WERI-Rb-1 (cell line): Measurements from ENCODE around the gene ZNF367.

Source experiments
- DNase-seq: peaks from one replicate; pipeline ENCODE4 v3.0.0-alpha.2; 2020
- H3K27ac ChIP-seq: fragments of 250-450 bp; sonication (Bioruptor Pico); 2 replicates; pipeline ENCODE4 v1.5.1; 2020; ENCODE audit warnings: mild to moderate bottlenecking, moderate library complexity
- H3K27me3 ChIP-seq: fragments of 250-450 bp; sonication (Bioruptor Pico); 2 replicates; pipeline ENCODE4 v1.5.1; 2021; ENCODE audit warnings: mild to moderate bottlenecking, low read depth, moderate library complexity; ENCODE audit not compliant: insufficient read depth, severe bottlenecking
- H3K36me3 ChIP-seq: fragments of 250-450 bp; sonication (Bioruptor Pico); 2 replicates; pipeline ENCODE4 v1.5.1; 2020; ENCODE audit warnings: mild to moderate bottlenecking, moderate library complexity
- H3K4me3 ChIP-seq: 2 replicates; pipeline ENCODE4 v1.5.1; 2011; ENCODE audit warnings: low read depth, mild to moderate bottlenecking, control low read depth, low read length
- H3K9me3 ChIP-seq: fragments of 250-450 bp; sonication (Bioruptor Pico); 2 replicates; pipeline ENCODE4 v1.5.1; 2021; ENCODE audit warnings: mild to moderate bottlenecking, moderate library complexity; ENCODE audit not compliant: severe bottlenecking
- TF ChIP-seq, protein P1 (sequence below): IDR thresholded peaks from 2 replicates; pipeline ENCODE4 v1.5.1; 2011; ENCODE audit warnings: low read depth, mild to moderate bottlenecking, control low read depth, inconsistent platforms, low read length

The ZNF367 gene

DNA sequence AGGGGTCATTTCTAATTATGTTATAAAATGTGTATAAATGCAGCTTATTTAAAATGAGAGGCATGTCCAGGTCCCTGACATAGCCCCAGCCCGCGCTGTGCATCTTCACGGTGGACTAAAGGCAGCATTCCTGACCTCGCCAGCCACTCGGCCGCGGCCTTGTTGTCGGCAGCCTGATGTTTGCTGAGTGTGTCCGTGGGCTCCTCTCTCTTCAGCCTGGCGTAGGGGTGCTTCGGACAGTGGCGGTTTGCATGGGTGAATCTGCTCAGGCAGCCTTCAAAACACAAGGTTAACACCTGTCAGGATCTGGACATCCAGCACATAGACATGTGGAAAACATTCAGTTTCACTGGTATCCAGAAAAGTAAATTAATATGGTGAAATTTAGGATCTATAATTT, 25.9 kb downstream of the ZNF367 start:
- peaks cover 93% of the 10 kb centered on the region for H3K36me3 ChIP-seq
- H3K4me3 ChIP-seq, result no peak overlapping the region
- H3K9me3 ChIP-seq, result no peaks in the 10 kb centered on the region
- DNase-seq, result no peak
- H3K27ac ChIP-seq, result no peak overlapping the region
- H3K27me3 ChIP-seq, result no peaks in the 10 kb centered on the region
- TF ChIP-seq, protein P1, sequence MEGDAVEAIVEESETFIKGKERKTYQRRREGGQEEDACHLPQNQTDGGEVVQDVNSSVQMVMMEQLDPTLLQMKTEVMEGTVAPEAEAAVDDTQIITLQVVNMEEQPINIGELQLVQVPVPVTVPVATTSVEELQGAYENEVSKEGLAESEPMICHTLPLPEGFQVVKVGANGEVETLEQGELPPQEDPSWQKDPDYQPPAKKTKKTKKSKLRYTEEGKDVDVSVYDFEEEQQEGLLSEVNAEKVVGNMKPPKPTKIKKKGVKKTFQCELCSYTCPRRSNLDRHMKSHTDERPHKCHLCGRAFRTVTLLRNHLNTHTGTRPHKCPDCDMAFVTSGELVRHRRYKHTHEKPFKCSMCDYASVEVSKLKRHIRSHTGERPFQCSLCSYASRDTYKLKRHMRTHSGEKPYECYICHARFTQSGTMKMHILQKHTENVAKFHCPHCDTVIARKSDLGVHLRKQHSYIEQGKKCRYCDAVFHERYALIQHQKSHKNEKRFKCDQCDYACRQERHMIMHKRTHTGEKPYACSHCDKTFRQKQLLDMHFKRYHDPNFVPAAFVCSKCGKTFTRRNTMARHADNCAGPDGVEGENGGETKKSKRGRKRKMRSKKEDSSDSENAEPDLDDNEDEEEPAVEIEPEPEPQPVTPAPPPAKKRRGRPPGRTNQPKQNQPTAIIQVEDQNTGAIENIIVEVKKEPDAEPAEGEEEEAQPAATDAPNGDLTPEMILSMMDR, result no peak

DNA sequence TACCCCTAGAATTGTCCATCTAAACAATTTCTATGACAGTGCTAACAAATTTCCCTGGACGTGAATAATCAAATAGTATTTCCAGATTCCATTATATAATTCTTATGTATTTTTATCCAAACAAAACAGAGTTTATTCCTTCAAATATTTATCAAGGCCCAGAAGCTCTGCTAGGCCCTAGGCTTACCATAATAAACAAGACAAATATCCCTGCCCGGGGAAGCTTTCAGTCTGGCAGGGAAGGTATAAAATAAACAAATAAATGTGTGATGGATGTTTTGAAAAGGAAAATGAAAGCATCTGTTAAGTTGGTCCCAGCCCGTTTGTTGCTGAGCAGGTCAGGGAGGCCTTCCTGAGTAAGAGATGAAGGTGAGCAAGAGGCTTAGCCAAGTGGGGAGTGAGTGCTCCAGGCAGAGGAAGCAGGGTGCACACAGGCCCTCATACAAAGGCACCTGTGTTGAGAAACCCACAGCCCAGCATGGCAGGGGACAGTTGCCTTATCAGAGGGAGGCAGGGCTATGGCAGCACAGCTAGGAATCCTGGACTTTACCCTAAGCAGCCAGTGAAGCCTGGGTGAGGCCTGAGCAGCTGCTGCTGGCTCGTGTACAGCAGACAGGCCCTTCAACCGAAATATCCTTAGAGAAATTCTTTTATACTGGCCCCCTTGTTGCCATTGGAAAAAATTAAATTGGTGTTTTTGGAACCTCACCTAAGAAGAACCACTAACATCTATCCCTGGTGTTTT, 27.0 kb downstream of the ZNF367 start:
- no peak for DNase-seq
- H3K27ac ChIP-seq, result no peak overlapping the region
- H3K36me3 ChIP-seq, result peaks cover 93% of the 10 kb centered on the region
- no peak overlapping the region for H3K4me3 ChIP-seq
- TF ChIP-seq, protein P1, result no peak
- no peaks in the 10 kb centered on the region for H3K27me3 ChIP-seq
- H3K9me3 ChIP-seq, result no peaks in the 10 kb centered on the region

DNA sequence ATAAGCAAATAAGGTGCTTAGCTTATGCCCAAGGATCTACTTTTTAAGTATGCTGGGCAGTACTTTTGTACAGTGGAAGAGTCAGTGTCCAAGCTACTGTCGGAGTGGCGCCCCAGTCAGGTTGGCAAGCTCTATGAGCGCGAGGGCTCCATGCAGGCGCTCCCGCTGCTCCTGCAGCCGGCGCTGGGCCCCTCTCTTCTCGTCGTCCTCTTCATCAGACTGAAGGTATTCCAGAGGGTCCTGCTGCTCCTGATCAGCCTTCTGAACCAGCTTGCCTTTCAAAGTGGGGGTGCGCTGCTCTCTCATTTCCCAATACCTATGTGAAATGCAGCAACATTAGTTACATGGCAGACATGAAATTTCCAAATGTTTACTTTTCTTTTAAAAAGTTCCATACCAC, 30.0 kb downstream of the ZNF367 start:
- Histone ChIP-seq H3K36me3 (peaks cover 87% of the 10 kb centered on the region), H3K4me3 (no peak overlapping the region), H3K9me3 (no peaks in the 10 kb centered on the region), H3K27me3 (no peaks in the 10 kb centered on the region), H3K27ac (no peak overlapping the region)
- TF ChIP-seq, protein P1, result no peak
- DNase-seq, result no peak

DNA sequence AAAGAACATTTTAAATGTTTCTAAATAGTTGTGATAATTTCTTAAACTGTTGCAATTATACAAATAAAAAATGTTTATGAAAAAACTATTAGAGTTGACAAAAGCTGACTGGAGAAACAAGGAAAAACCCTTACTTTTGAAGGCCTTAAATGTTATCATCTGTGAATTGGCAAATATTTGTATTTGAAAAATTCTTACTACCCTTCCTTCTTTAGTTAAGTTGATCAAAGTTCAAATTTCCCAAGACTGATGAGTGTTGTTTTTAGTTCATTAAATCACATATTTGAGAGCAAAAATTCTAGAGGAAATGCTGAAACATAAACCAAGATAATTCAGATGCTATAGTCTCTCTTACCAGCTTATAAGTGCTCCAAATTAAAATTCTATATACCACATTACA, 32.0 kb downstream of the ZNF367 start:
- H3K9me3 ChIP-seq, result no peaks in the 10 kb centered on the region
- H3K27ac ChIP-seq, result no peak overlapping the region
- no peak for DNase-seq
- H3K4me3 ChIP-seq, result no peak overlapping the region
- no peaks in the 10 kb centered on the region for H3K27me3 ChIP-seq
- peaks cover 67% of the 10 kb centered on the region for H3K36me3 ChIP-seq
- TF ChIP-seq, protein P1, result no peak

DNA sequence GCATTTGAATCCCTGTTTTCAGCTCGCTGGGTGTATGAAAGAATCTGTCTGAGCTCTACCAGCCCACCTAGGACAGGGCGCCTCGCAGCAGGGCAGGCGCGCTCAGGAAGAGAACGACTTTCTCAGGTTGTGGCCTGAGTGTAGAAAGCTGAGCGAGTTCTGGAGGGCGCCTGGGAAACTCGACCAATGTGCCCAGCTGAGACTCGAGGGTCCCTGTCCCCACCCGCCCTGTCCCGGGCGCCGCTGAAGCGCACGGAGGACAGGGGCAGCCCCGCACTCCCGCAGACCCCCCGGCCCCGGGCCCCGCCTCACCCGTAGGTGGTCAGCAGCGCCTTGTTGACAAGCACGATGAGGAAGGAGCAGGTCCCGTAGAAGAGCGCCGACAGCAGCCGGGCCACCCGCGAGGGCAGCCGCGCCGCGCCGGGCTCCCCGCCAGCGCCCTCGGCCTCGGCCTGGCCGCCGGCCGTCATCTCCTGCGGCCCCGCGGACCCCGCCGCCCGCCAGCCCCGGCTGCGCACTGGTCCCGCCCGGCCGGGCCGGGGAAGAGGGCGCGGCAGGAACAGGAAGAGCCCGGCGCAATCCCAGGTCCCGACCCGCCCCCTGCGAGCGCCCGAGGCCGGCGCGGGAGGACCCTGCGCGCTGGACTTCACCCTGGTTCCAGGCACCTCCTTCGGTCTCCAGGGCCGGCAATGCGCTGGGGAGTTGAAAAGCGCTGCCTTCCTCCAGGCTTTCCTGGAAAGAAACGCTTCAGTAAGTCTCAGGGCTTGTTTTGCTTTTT, 34.8 kb downstream of the ZNF367 start, which contains the start of gene SLC35D2:
Gene SLC35D2, minus strand, starts transcription at position 547 of the 778 bp plus-strand sequence. Its CDS starts 77 bp downstream, at position 470.
- peaks cover 41% of the 10 kb centered on the region for H3K36me3 ChIP-seq
- no peaks in the 10 kb centered on the region for H3K9me3 ChIP-seq
- DNase-seq, result no peak
- TF ChIP-seq, protein P1, result no peak
- H3K27ac ChIP-seq, result no peak within 1 kb of the TSS
- H3K27me3 ChIP-seq, result no peaks in the 10 kb centered on the region
- H3K4me3 ChIP-seq, result no peak within 1 kb of the TSS
